Endodermal cell (in vitro differentiated cells): ENCODE measurements around the gene LUC7L. TPM values are rescaled to one million over a fixed set of nuclear protein-coding genes. Genes with fewer than 3 reads are reported as not detected.
A peak's percentile ranks its signal among the peaks of the same experiment; 100 is the strongest.

ENCODE experiments used
- DNase-seq: peaks from one replicate; pipeline ENCODE4 v3.0.0-alpha.2; 2017
- H3K27ac ChIP-seq: 2 replicates; pipeline ENCODE4 v1.5.1; 2013; ENCODE audit warnings: mild to moderate bottlenecking, low read depth, low read length, moderate library complexity
- H3K27me3 ChIP-seq: 2 replicates; pipeline ENCODE4 v1.6.1; 2013; ENCODE audit warnings: mild to moderate bottlenecking, low read length, moderate library complexity; ENCODE audit not compliant: insufficient read depth, control insufficient read depth, poor library complexity, severe bottlenecking
- H3K36me3 ChIP-seq: 2 replicates; pipeline ENCODE4 v1.7.0; 2013; ENCODE audit warnings: mild to moderate bottlenecking, low read length, moderate library complexity; ENCODE audit not compliant: control insufficient read depth, insufficient read depth
- H3K4me1 ChIP-seq: one replicate; pipeline ENCODE4 v1.7.0; 2013; ENCODE audit warnings: low read length; ENCODE audit not compliant: control insufficient read depth, insufficient read depth
- H3K4me3 ChIP-seq: 2 replicates; pipeline ENCODE4 v1.5.1; 2013; ENCODE audit warnings: mild to moderate bottlenecking, low read length, moderate library complexity
- H3K9ac ChIP-seq: 2 replicates; pipeline ENCODE4 v1.6.1; 2013; ENCODE audit warnings: mild to moderate bottlenecking, low read length, moderate library complexity; ENCODE audit not compliant: poor library complexity, severe bottlenecking; ENCODE audit errors: extremely low read depth
- H3K9me3 ChIP-seq: 2 replicates; pipeline ENCODE4 v1.6.1; 2013; ENCODE audit warnings: mild to moderate bottlenecking, low read length, moderate library complexity; ENCODE audit not compliant: control insufficient read depth
- H3K27ac Mint-ChIP-seq: 2 replicates; pipeline ENCODE4 v1.8.0; 2020; ENCODE audit warnings: mixed read lengths
- H3K27me3 Mint-ChIP-seq: 2 replicates; pipeline ENCODE4 v1.8.0; 2021; ENCODE audit warnings: mild to moderate bottlenecking, mixed read lengths; ENCODE audit not compliant: insufficient read depth
- H3K36me3 Mint-ChIP-seq: 2 replicates; pipeline ENCODE4 v1.8.0; 2020; ENCODE audit warnings: low read depth, mixed read lengths
- H3K4me1 Mint-ChIP-seq: 2 replicates; pipeline ENCODE4 v1.8.0; 2020; ENCODE audit warnings: mixed read lengths
- H3K4me3 Mint-ChIP-seq: 2 replicates; pipeline ENCODE4 v1.8.0; 2020; ENCODE audit warnings: mild to moderate bottlenecking, moderate library complexity, mixed read lengths
- H3K9me3 Mint-ChIP-seq: 2 replicates; pipeline ENCODE4 v1.8.0; 2020; ENCODE audit warnings: mild to moderate bottlenecking, mixed read lengths
- CTCF ChIP-seq: fragments of 200-600 bp; sonication (generic); conservative IDR thresholded peaks from 2 replicates; pipeline ENCODE4 v1.5.0; 2021; ENCODE audit warnings: antibody characterized with exemption, mild to moderate bottlenecking
- WGBS, 2 experiments: methylation state at CpG; one replicate each; pipeline versions ENCODE4 v1.1.5 to v1.1.7; 2013; ENCODE audit warnings: missing lambda C conversion rate in 2 of 2, mixed read lengths in 1 of 2; ENCODE audit not compliant: insufficient coverage in 1 of 2, insufficient read length in 1 of 2; 5-methylcytosine and 5-hydroxymethylcytosine counted together
- total RNA-seq, 2 donors: library from RNA; stranded (reverse); fragmentation: NEBNext Ultra II Directional in 1 of 2; extraction: Animal tissue kit (Norgen Biotek cat#: 25700) in 1 of 2; gene quantifications; 2 replicates in 1 of 2; 3 replicates in 1 of 2; pipeline ENCODE4 v1.2.1, GENCODE V29; 2021

Gene LUC7L
- total RNA-seq, 2 donors from 2014 or later, result 130 to 151 TPM

GRCh38 chr16:181565-182021 lies 47.7 kb downstream of the LUC7L start:
- Mint-ChIP-seq H3K27me3 (peaks cover 35% of the 10 kb centered on the region), H3K4me3 (no peak overlapping the region), H3K36me3 (peaks cover 21% of the 10 kb centered on the region), H3K9me3 (no peaks in the 10 kb centered on the region), H3K4me1 (no peaks in the 10 kb centered on the region), H3K27ac (no peak overlapping the region)
- no peaks in the 10 kb centered on the region for H3K9me3 ChIP-seq
- no peak overlapping the region for H3K9ac ChIP-seq
- H3K4me3 ChIP-seq, result no peak overlapping the region
- peaks cover 44% of the 10 kb centered on the region for H3K27me3 ChIP-seq
- H3K27ac ChIP-seq, result no peak overlapping the region
- WGBS, 2 experiments, result 29 to 50% methylated on average over 4 to 22 of the region's 22 CpGs
- DNase-seq, result no peak
- peak; percentile 98 for TF ChIP-seq CTCF
- H3K36me3 ChIP-seq, result peaks cover 16% of the 10 kb centered on the region
- no peaks in the 10 kb centered on the region for H3K4me1 ChIP-seq

GRCh38 chr16:180681-181564 lies 48.3 kb downstream of the LUC7L start:
- H3K9me3 ChIP-seq, result no peaks in the 10 kb centered on the region
- H3K27me3 Mint-ChIP-seq, result peaks cover 37% of the 10 kb centered on the region
- no peaks in the 10 kb centered on the region for H3K4me1 Mint-ChIP-seq
- H3K36me3 Mint-ChIP-seq, result peaks cover 21% of the 10 kb centered on the region
- 6 to 10% methylated on average over 16 to 89 of the region's 89 CpGs for WGBS, 2 experiments
- H3K4me3 ChIP-seq, result peak overlapping the region; percentile 50
- H3K4me1 ChIP-seq, result no peaks in the 10 kb centered on the region
- no peak overlapping the region for H3K27ac ChIP-seq
- H3K27ac Mint-ChIP-seq, result no peak overlapping the region
- no peak overlapping the region for H3K4me3 Mint-ChIP-seq
- H3K9ac ChIP-seq, result no peak overlapping the region
- peaks cover 46% of the 10 kb centered on the region for H3K27me3 ChIP-seq
- DNase-seq, result peak; percentile 96
- TF ChIP-seq CTCF, result no peak
- peaks cover 16% of the 10 kb centered on the region for H3K36me3 ChIP-seq
- H3K9me3 Mint-ChIP-seq, result no peaks in the 10 kb centered on the region

- H3K27me3 Mint-ChIP-seq, result peaks cover 44% of the 10 kb centered on the region
- peaks cover 13% of the 10 kb centered on the region for H3K36me3 ChIP-seq
- peaks cover 14% of the 10 kb centered on the region for H3K36me3 Mint-ChIP-seq
- WGBS, 2 experiments, result 13 to 80% methylated on average over 5 to 59 of the region's 59 CpGs
- H3K4me3 ChIP-seq, result peak within 1 kb of the TSS; percentile 50
- H3K4me1 ChIP-seq, result no peaks in the 10 kb centered on the region
- no peaks in the 10 kb centered on the region for H3K9me3 Mint-ChIP-seq
- H3K27ac ChIP-seq, result no peak within 1 kb of the TSS
- no peak within 1 kb of the TSS for H3K9ac ChIP-seq
- no peak within 1 kb of the TSS for H3K4me3 Mint-ChIP-seq
- no peaks in the 10 kb centered on the region for H3K9me3 ChIP-seq
- DNase-seq, result peak; percentile 85
- no peak within 1 kb of the TSS for H3K27ac Mint-ChIP-seq
- H3K27me3 ChIP-seq, result peaks cover 53% of the 10 kb centered on the region
- peak; percentile 79 for TF ChIP-seq CTCF
- peaks cover 5% of the 10 kb centered on the region for H3K4me1 Mint-ChIP-seq
Observed at GRCh38 chr16:180101-180675, 49.1 kb downstream of the LUC7L start, which contains the start of gene HBQ1. HBQ1 (plus strand) TSS chr16:180459; CDS start chr16:180487, 28 bp downstream.
